Smooth muscle cell (in vitro differentiated cells): ENCODE data around the gene PSMA2. TPM values are rescaled to one million over a fixed set of nuclear protein-coding genes. Genes with fewer than 3 reads are reported as not detected.

Source experiments
- DNase-seq: peaks from one replicate; lab custom pipeline; 2025; ENCODE audit not compliant: unreplicated experiment; lab: John Stamatoyannopoulos, UW
- H2AFZ ChIP-seq: fragments of 200-600 bp; sonication (generic); 2 replicates; pipeline ENCODE4 v1.6.0; 2016; ENCODE audit warnings: antibody characterized with exemption, low read depth, mild to moderate bottlenecking
- H3F3A ChIP-seq: fragments of 200-600 bp; sonication (generic); 2 replicates; pipeline ENCODE4 v1.6.0; 2017; ENCODE audit warnings: antibody characterized with exemption, low read depth
- H3K27ac ChIP-seq: fragments of 200-600 bp; sonication (generic); 2 replicates; pipeline ENCODE4 v1.5.1; 2016; ENCODE audit warnings: low read depth, mild to moderate bottlenecking
- H3K27me3 ChIP-seq: fragments of 200-600 bp; sonication (generic); 2 replicates; pipeline ENCODE4 v1.6.1; 2016; ENCODE audit warnings: low read depth, mild to moderate bottlenecking
- H3K36me3 ChIP-seq: fragments of 200-600 bp; sonication (generic); 2 replicates; pipeline ENCODE4 v1.5.1; 2016; ENCODE audit warnings: low read depth
- H3K4me1 ChIP-seq: fragments of 200-600 bp; sonication (generic); 2 replicates; pipeline ENCODE4 v1.5.1; 2016; ENCODE audit warnings: low read depth
- H3K4me2 ChIP-seq: fragments of 200-600 bp; sonication (generic); 2 replicates; pipeline ENCODE4 v1.6.0; 2016; ENCODE audit warnings: mild to moderate bottlenecking
- H3K4me3 ChIP-seq: fragments of 200-600 bp; sonication (generic); 2 replicates; pipeline ENCODE4 v1.5.1; 2016; ENCODE audit warnings: mild to moderate bottlenecking
- H3K79me2 ChIP-seq: fragments of 200-600 bp; sonication (generic); 2 replicates; pipeline ENCODE4 v1.6.0; 2016; ENCODE audit warnings: low read depth, mild to moderate bottlenecking
- H3K9ac ChIP-seq: fragments of 200-600 bp; sonication (generic); 2 replicates; pipeline ENCODE4 v1.6.0; 2016; ENCODE audit warnings: low read depth
- H3K9me3 ChIP-seq: fragments of 200-600 bp; sonication (generic); replicated peaks from 2 replicates; pipeline ENCODE4 v1.5.1; 2016; ENCODE audit warnings: low read depth
- H4K20me1 ChIP-seq: fragments of 200-600 bp; sonication (generic); 2 replicates; pipeline ENCODE4 v1.6.0; 2016; ENCODE audit warnings: low read depth
- CTCF ChIP-seq: fragments of 200-600 bp; sonication (generic); IDR thresholded peaks from 2 replicates; pipeline ENCODE4 v1.5.1; 2017; ENCODE audit warnings: borderline replicate concordance, mild to moderate bottlenecking, antibody characterized with exemption; ENCODE audit not compliant: insufficient read depth, poor library complexity, severe bottlenecking
- WGBS: methylation state at CpG from one replicate; pipeline ENCODE4 v1.1.7; 2016; ENCODE audit warnings: low lambda C conversion rate; 5-methylcytosine and 5-hydroxymethylcytosine counted together
- polyA plus RNA-seq: library from polyadenylated mRNA; unstranded; fragments of >200 nt; fragmentation: Nextera tagmentation; extraction: Ambion mirVana; gene quantifications from 2 replicates; pipeline ENCODE4 v1.2.1, GENCODE V29; 2016
- total RNA-seq: library from RNA; depleted of rRNA; stranded (reverse); fragments of >200 nt; gene quantifications from 2 replicates; pipeline ENCODE4 v1.2.3, GENCODE V29; 2014

PSMA2 gene
- total and polyA plus RNA-seq, 2 experiments from 2014 or later: 178 to 246 TPM

- Histone ChIP-seq H3K79me2 (no peaks in the 10 kb centered on the region), H3K4me3 (no peak overlapping the region), H3K4me1 (no peaks in the 10 kb centered on the region), H3F3A (no peaks in the 10 kb centered on the region), H2AFZ (no peak overlapping the region), H3K9ac (no peak overlapping the region), H3K27me3 (no peaks in the 10 kb centered on the region), H4K20me1 (no peaks in the 10 kb centered on the region), H3K27ac (no peak overlapping the region), H3K9me3 (no peaks in the 10 kb centered on the region), H3K36me3 (no peaks in the 10 kb centered on the region), H3K4me2 (no peak overlapping the region)
- no peak for DNase-seq
- TF ChIP-seq CTCF: no peak
- WGBS: 92% methylated on average over 3 of the region's 3 CpGs
These were observed 53.7 kb downstream of the PSMA2 start for GRCh38 chr7:42878303-42878702.

- H3K4me1 ChIP-seq: no peaks in the 10 kb centered on the region
- no peaks in the 10 kb centered on the region for H3F3A ChIP-seq
- H3K27ac ChIP-seq: no peak overlapping the region
- no peak overlapping the region for H3K9ac ChIP-seq
- H3K4me2 ChIP-seq: no peak overlapping the region
- no peak for DNase-seq
- H3K36me3 ChIP-seq: no peaks in the 10 kb centered on the region
- no peaks in the 10 kb centered on the region for H3K27me3 ChIP-seq
- no peaks in the 10 kb centered on the region for H3K79me2 ChIP-seq
- H3K4me3 ChIP-seq: no peak overlapping the region
- H4K20me1 ChIP-seq: no peaks in the 10 kb centered on the region
- WGBS: 93% methylated on average over 2 of the region's 2 CpGs
- no peak for TF ChIP-seq CTCF
- H3K9me3 ChIP-seq: no peaks in the 10 kb centered on the region
- no peak overlapping the region for H2AFZ ChIP-seq
These were observed 54.1 kb downstream of the PSMA2 start for GRCh38 chr7:42877862-42878261.

GRCh38 chr7:42876182-42877068 lies 55.5 kb downstream of the PSMA2 start:
- WGBS: 56% methylated on average over 5 of the region's 5 CpGs
- Histone ChIP-seq H3K27me3 (no peaks in the 10 kb centered on the region), H3K79me2 (no peaks in the 10 kb centered on the region), H2AFZ (no peak overlapping the region), H3F3A (no peaks in the 10 kb centered on the region), H3K4me2 (no peak overlapping the region), H4K20me1 (no peaks in the 10 kb centered on the region), H3K4me1 (no peaks in the 10 kb centered on the region), H3K36me3 (no peaks in the 10 kb centered on the region), H3K4me3 (no peak overlapping the region), H3K27ac (no peak overlapping the region), H3K9me3 (no peaks in the 10 kb centered on the region), H3K9ac (no peak overlapping the region)
- DNase-seq: no peak
- peak; percentile 71 for TF ChIP-seq CTCF
